GM12878 (cell line): ENCODE measurements around the gene KLF18.

Experiments
- BHLHE40 ChIP-seq, 2 experiments: fragments of 450-650 bp in 1 of 2; IDR thresholded peaks; 2 replicates each; pipeline ENCODE4 v1.6.1; 2011 to 2017; ENCODE audit warnings: low read depth in 2 of 2, borderline replicate concordance in 1 of 2, improper control_type of control experiment in 1 of 2, low read length in 1 of 2, mild to moderate bottlenecking in 1 of 2
- CTCF ChIP-seq, 3 experiments: IDR thresholded peaks in 2 of 3; conservative IDR thresholded peaks in 1 of 3; 2 replicates each; pipeline ENCODE4 v1.5.1; 2011; ENCODE audit warnings: low read depth in 3 of 3, low read length in 3 of 3, mild to moderate bottlenecking in 3 of 3, control low read depth in 2 of 3, moderate library complexity in 2 of 3, inconsistent platforms in 1 of 3, mixed read lengths in 1 of 3; ENCODE audit not compliant: control insufficient read depth in 2 of 3, insufficient read depth in 1 of 3; ENCODE audit errors: extremely low read depth in 1 of 3
- EP300 ChIP-seq, 2 experiments: fragments of 150-350 bp in 1 of 2; IDR thresholded peaks; 2 replicates each; pipeline ENCODE4 v1.6.1; 2011 to 2012; ENCODE audit warnings: low read depth in 2 of 2, low read length in 2 of 2, borderline replicate concordance in 1 of 2, improper control_type of control experiment in 1 of 2, inconsistent platforms in 1 of 2; ENCODE audit not compliant: control insufficient read depth in 1 of 2
- TCF7 ChIP-seq: IDR thresholded peaks from 2 replicates; pipeline ENCODE4 v1.6.1; 2014; ENCODE audit warnings: antibody characterized with exemption, borderline replicate concordance
- TF ChIP-seq, protein P1 (sequence below): IDR thresholded peaks from 2 replicates; pipeline ENCODE4 v1.6.1; 2012; ENCODE audit warnings: low read depth, low read length, improper control_type of control experiment

GRCh38 chr1:44134071-44134920, 7.1 kb downstream of the KLF18 start:
- TF ChIP-seq, protein P1, sequence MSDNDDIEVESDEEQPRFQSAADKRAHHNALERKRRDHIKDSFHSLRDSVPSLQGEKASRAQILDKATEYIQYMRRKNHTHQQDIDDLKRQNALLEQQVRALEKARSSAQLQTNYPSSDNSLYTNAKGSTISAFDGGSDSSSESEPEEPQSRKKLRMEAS, result no peak
- TF ChIP-seq BHLHE40 (IDR thresholded peaks at IDR 0.05; ENCODE audit: borderline replicate concordance in 1 of 2, low read depth in 2 of 2, low read length in 1 of 2) (no peak), TCF7 (no peak), CTCF (IDR thresholded peaks at IDR 0.05 in 2 of 3, conservative IDR thresholded peaks at IDR 0.05 in 1 of 3; ENCODE audit: control insufficient read depth in 2 of 3, extremely low read depth in 1 of 3, insufficient read depth in 1 of 3, low read depth in 3 of 3, low read length in 3 of 3) (no peak), EP300 (IDR thresholded peaks at IDR 0.05; ENCODE audit: borderline replicate concordance in 1 of 2, control insufficient read depth in 1 of 2, low read depth in 2 of 2, low read length in 2 of 2) (no peak)
